Measurements from ENCODE around the gene SEC14L2.

DNA sequence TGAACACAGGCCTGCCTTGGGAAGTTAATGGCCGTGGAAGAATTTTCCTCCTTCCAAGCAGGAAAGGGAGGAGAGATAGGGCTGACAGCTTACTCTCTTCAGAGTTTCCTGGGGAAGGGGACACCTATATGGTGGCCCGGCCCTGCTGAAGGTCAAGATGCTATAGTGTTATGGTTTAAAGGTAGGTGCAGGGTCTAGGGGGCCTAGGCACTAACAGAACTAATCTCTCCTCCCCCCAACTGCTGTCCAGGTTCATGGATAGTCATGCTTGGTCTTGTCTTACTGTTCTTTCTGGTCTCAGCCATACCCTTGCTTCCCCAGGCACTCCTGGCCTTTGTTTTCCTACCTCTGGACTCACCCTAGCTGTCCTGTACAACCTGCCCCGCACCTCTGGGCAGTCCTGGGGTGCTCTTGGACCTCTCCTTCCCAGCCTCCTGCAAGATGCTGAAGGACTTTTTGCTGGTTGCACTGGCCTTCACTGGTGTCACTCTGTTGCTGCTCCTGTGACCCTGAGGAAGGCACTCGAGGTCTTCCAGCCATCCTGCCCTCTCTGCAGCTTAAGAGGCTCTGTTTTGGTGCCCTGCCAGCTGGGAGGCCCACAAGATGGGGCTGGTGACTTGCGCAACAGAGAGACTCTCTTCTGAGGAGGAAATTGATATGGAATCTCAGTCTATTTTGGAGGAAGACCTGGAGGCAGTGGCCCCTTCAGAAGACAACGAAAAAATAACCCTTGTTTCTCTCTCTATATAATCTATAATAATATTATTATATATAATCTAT lies 57.1 kb downstream of the SEC14L2 start:
- TF ChIP-seq, protein P1, sequence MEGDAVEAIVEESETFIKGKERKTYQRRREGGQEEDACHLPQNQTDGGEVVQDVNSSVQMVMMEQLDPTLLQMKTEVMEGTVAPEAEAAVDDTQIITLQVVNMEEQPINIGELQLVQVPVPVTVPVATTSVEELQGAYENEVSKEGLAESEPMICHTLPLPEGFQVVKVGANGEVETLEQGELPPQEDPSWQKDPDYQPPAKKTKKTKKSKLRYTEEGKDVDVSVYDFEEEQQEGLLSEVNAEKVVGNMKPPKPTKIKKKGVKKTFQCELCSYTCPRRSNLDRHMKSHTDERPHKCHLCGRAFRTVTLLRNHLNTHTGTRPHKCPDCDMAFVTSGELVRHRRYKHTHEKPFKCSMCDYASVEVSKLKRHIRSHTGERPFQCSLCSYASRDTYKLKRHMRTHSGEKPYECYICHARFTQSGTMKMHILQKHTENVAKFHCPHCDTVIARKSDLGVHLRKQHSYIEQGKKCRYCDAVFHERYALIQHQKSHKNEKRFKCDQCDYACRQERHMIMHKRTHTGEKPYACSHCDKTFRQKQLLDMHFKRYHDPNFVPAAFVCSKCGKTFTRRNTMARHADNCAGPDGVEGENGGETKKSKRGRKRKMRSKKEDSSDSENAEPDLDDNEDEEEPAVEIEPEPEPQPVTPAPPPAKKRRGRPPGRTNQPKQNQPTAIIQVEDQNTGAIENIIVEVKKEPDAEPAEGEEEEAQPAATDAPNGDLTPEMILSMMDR (IDR thresholded peaks at IDR 0.05), result no peak
- no peak for TF ChIP-seq POLR2A (IDR thresholded peaks at IDR 0.05)

All from testis (tissue), 2 donors.